ENCODE results near the gene TRAIP. TPM values are rescaled to one million over a fixed set of nuclear protein-coding genes. Genes with fewer than 3 reads are reported as not detected.
A peak's percentile ranks its signal among the peaks of the same experiment; 100 is the strongest.

The TRAIP gene
- total and polyA plus RNA-seq, 2 donors (not counting 1 experiment from before 2014, with no cell fraction given): 2.0 to 2.5 TPM

GRCh38 chr3:49902511-49903345 lies 46.4 kb upstream of the TRAIP start:
- DNase-seq (ENCODE audit: low read depth in 2 of 2): no peak
- Histone ChIP-seq H4K20me1 (ENCODE audit: control insufficient read depth, extremely low read depth, insufficient read depth, low read length) (no peaks in the 10 kb centered on the region), H3K4me1 (ENCODE audit: control insufficient read depth, extremely low read depth, insufficient read depth, low read length) (peaks cover 11% of the 10 kb centered on the region), H3K9me3 (ENCODE audit: control insufficient read depth, insufficient read depth, low read depth, low read length) (no peaks in the 10 kb centered on the region), H3K9ac (ENCODE audit: insufficient read depth, low read length) (no peak overlapping the region), H3K4me2 (ENCODE audit: extremely low read depth, insufficient read depth, low read length) (peak overlapping the region; percentile 75), H2AFZ (ENCODE audit: low read length) (no peak overlapping the region), H3K27ac (ENCODE audit: insufficient read depth, low read length) (no peak overlapping the region), H3K79me2 (ENCODE audit: control insufficient read depth, insufficient read depth, low read length) (no peaks in the 10 kb centered on the region), H3K4me3 (replicated peaks in 1 of 4; ENCODE audit: control extremely low read depth in 1 of 4, insufficient read depth in 1 of 4, low read depth in 3 of 4, low read length in 4 of 4) (no peak overlapping the region), H3K36me3 (ENCODE audit: control insufficient read depth, insufficient read depth, low read length) (no peaks in the 10 kb centered on the region), H3K27me3 (ENCODE audit: control insufficient read depth, insufficient read depth, low read length) (no peaks in the 10 kb centered on the region)
- TF ChIP-seq EZH2 (IDR thresholded peaks at IDR 0.05; ENCODE audit: low read length, missing control alignments) (no peak), CTCF (conservative IDR thresholded peaks at IDR 0.05 in 1 of 2, IDR thresholded peaks at IDR 0.05 in 1 of 2; ENCODE audit: low read depth in 1 of 2, low read length in 2 of 2) (no peak)

DNA sequence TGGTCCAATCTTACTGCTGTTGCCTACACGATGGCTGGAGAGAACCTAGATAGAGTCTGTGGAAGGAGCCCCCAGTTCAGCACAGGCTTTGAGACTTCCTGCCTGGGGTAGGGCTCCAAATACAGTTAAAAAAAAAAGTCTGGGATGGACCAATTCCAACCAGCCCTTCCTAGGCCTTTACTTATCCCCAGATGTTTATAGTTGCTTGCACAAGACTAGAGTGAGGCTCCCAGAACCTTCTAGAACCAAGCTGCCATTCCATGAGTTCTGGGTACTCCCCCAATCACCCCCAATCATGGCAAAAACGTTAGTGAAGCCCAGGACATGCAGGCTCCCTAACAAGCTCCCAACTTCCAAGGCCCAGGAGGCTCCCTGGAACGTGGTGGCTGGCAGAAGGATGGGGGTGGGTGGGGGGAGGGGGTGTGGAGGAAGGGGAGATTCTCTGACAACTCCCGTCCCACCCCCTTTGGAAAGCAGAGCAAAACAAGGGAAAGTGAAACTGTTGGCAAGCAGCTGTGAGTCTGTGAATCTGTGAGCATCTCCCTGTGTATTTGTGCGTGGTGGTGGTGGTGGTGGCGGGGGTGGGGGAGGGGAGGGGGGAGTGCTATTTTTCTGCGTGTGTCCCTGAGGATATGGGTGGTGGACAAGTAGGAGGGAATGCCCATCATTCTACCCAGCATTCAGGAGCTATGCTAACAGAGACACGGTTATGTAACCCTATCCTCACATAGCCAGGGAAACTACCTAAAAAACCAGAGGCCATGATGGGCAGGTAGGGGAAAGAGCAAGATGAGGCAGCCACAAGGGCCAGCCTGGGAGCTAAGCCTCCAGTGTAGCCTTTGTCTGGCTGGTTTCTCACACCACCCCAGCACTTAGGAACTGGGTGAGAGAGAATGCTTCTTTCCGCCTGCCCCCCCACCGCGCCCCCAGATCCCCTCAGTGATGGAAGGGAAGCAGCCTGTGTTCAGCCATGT lies 45.3 kb upstream of the TRAIP start:
- peak overlapping the region; percentile 25 for H3K4me2 ChIP-seq (ENCODE audit: extremely low read depth, insufficient read depth, low read length)
- H3K79me2 ChIP-seq (ENCODE audit: control insufficient read depth, insufficient read depth, low read length): no peaks in the 10 kb centered on the region
- no peak overlapping the region for H3K9ac ChIP-seq (ENCODE audit: insufficient read depth, low read length)
- H4K20me1 ChIP-seq (ENCODE audit: control insufficient read depth, extremely low read depth, insufficient read depth, low read length): no peaks in the 10 kb centered on the region
- no peak overlapping the region for H2AFZ ChIP-seq (ENCODE audit: low read length)
- no peaks in the 10 kb centered on the region for H3K36me3 ChIP-seq (ENCODE audit: control insufficient read depth, insufficient read depth, low read length)
- no peaks in the 10 kb centered on the region for H3K9me3 ChIP-seq (ENCODE audit: control insufficient read depth, insufficient read depth, low read depth, low read length)
- TF ChIP-seq CTCF (conservative IDR thresholded peaks at IDR 0.05 in 1 of 2, IDR thresholded peaks at IDR 0.05 in 1 of 2; ENCODE audit: low read depth in 1 of 2, low read length in 2 of 2) (no peak), EZH2 (IDR thresholded peaks at IDR 0.05; ENCODE audit: low read length, missing control alignments) (no peak)
- H3K27ac ChIP-seq (ENCODE audit: insufficient read depth, low read length): no peak overlapping the region
- peak in 1 of 2 donors; percentile 34 for DNase-seq (ENCODE audit: low read depth in 2 of 2)
- no peaks in the 10 kb centered on the region for H3K27me3 ChIP-seq (ENCODE audit: control insufficient read depth, insufficient read depth, low read length)
- no peak overlapping the region for H3K4me3 ChIP-seq (replicated peaks in 1 of 4; ENCODE audit: control extremely low read depth in 1 of 4, insufficient read depth in 1 of 4, low read depth in 3 of 4, low read length in 4 of 4)
- H3K4me1 ChIP-seq (ENCODE audit: control insufficient read depth, extremely low read depth, insufficient read depth, low read length): peaks cover 11% of the 10 kb centered on the region
